Hematopoietic multipotent progenitor cell treated with erythropoietin and hydrocortisone succinate and interleukin-3 and kit ligand, for 4 days (in vitro differentiated cells): Measurements from ENCODE around the gene ZXDC.

Experiments used
- DNase-seq: peaks from one replicate; pipeline ENCODE4 v3.0.0-alpha.2; 2015

ZXDC gene

DNA sequence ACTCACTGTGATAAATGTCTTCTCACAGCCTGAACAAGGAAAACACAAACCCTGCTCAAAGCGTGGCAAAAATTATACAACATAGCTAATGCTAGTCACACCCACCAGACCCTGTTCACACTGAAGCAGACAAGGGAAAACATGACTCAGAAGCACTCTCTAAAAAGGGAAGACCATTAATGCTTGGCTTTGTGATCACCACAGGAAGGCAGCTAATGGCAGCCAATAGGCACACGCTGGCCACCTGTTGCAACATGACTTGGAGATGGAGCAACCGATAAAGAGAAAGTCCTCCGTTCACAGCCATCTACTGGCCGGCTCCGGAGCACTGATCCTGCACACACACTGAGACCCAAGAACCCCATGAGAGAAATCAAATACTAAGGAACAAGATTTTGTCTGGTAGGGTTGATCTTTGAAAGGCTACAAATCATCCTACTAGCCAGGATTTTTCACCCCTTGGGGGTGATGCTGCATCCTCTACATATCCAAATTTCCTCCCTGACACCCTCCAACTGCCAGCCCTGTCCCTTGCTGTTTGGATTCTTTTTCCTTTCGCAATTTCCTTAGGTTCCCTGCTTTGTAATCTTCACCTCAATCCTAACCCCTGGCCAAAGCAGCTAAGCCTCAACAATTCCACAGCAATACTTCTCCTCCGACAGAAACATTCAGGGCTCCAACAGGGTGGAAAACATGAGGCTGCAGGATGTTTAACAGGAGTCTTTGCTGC, 3.2 kb downstream of the ZXDC start:
- DNase-seq: peak; percentile 93

DNA sequence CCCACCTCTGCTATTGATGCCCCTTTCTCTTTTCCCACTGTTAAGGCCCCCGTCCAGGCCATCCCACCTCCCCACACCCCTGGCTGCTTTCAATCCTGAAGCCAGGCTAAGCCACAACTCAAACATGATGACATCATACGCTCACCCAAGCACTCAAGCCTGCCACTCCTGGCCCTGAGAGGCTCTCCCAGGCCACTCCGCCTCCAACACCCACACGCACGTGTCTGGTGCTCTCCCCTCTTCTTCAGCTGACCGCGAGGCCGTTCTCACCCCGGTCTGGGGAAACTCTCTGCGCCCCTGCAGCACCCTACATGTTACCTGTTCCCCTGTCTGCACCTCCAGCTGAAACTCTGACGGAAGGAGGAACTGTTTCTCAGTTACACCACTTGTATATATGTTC, 6.2 kb downstream of the ZXDC start:
- no peak for DNase-seq

DNA sequence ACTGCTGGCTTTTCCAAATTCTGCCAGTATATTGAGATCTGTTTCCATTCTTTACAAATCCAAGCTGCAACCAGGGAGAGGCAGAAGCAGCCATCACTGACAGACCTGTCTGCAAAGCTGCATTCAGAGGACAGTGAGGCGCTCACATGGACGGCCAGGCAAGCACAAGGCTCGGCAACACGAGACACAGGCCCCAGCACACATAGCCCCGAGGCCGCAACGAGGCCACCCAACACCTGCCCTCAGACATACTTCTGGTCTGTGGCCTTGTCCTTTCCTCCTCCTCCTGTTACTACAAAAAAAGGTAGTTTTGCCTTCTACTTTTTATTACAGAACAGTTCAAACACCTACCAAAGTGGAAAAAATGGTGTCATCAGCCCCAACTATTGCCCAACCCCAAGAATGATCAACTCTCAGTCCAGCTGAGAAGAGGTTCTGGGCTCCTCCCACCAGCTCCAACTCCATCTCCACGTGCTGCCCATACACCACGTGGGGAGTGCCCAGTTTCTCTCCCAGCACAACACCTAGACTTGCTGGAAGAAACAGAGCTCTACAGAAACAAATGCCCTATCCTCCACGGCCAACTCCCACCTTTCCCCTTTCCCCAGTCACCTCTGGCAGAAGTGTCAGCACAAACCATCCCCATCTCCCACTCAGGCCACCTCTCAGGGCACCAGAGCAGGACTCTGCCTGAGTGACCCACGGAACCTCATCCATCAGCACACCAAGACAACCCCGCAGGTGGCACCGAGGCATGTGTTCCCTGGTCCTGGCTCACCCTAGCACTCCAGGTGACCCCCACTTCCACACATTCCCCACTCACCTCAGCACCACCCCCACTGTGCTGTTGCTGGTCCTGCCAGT, 7.4 kb downstream of the ZXDC start:
- DNase-seq: no peak

DNA sequence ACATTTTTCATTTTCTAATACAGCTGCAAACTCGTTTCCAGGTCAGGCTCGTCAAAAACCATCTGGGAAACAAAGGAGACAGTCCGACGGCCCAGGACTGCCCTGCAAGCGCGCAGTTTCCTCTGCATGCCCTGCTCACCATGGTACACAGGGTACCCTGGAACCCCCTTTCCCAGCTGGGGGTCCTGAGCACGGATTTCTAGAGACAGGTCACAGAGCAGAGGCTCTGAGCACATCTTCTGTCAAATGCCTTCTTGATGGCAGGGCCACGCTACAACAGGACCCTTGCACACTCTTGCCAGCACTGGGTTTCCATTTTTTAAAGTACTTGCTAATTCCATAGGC, 8.1 kb downstream of the ZXDC start:
- no peak for DNase-seq

DNA sequence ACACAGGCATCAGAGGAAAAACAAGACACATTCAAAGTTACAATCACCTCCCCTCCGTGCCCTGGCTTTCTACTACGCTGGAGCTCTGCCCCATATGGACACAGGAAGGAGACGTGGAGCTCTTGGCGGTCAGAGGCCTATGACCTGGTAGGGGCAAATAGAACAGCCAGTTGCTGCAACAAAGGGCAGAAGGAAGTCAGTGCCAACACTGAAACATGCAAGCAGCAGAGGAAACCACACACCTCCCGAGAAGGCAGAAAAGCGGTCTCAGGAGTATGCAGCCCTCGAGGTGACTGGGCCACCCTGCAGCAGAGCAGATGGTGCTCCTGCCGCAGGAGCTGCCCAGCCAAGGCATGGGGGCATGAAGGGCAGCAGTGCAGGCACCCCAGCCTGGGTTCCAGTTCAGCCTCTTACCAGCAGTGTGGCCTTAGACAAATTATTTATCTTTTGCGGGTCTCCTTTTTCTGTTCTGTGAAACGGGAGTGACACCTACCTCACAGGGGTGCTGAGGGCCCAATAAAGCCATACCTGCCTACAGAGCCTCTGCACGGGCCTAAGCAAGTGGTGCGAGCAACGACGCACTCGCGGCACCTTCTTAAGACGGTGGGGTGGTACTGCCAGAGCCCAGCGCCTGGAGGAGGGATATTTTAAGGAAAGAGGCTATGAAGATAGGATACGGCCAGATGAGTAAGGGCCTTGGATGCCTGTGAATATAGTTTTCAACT, 8.6 kb downstream of the ZXDC start:
- DNase-seq: no peak

DNA sequence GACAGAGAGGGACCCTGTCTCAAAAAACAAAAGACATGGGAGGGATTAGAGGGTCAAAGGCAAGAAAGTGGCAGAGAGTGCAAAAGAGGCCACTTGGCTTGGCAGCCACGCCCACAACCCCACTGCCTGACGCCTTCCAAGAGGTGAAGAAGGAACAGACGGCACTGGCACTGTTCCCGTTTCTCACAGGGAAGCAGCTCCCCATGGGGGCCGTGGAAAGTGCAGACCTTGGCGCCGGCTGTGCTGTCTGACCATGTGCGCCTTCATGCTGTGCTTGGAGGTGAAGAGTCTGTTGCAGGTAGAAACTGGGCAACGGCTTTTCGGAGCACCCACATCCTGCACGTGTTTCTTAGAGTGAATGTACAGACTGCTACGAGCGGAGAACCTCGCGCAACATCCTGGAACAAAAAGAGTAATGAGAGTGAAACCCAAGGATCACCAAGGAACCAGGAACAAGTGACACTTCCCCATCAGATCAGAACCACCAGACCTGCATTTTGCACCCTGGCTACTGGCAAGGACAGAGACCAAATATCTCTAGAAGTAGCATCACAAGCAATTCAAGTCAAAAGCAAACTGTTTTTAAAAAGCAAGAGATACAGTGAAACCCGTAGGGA, 9.7 kb downstream of the ZXDC start:
- DNase-seq: no peak

DNA sequence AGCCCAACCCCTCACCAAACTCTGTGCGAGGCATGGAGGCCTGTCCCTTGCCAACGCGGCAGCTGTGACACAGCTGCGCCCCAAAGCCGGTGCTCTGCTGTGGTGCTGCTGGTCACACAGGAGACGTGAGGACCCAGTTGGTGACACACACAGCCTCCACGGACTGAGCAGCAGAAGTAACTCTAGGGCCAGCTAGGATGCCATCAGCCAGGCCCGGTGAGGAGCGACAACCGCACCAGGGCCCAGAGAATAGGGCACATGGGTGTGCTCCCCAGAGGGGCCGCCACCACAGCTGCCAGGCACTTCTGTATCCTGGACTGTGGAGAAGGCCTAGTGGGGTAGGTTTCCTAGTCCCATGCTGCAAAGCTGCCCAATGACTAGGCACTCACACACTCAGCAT, 10.7 kb downstream of the ZXDC start:
- DNase-seq: no peak

DNA sequence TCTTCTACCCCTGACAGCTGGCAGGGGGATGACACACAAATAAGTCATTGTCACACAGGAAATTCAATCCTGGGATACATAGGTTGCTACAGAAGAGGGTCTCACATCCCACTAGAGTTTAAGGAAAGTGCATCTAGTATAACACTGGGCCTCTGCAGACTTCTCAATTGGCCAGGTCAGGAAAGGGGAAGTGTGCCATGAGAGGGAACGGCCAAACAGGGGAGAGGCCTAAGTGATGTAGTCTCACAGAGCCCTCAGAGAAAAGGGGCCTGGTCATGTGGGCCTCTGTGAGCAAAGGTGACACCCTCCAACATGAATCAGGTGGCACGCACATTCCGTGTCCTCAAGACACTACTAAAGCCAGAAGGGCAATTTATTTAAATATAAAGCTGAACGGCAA, 11.2 kb downstream of the ZXDC start:
- DNase-seq: peak; percentile 38

DNA sequence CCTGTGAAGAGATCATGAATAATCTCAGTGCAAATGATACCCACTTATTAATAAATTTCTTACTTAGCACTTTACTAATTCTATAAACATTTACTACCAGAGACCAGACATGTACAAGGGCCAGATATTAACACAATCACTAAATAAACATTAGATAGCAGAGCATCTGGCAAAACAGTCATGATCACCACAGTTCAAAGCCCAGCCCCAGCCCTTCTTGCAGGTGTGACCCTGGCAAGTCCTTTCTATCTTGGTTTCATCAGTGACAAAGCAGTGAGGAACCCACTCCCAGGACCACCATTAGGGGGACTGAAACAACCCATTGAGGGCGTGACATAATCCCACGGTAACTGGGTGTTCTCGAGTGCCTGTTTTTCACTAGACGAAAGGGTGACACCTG, 11.6 kb downstream of the ZXDC start:
- DNase-seq: no peak

DNA sequence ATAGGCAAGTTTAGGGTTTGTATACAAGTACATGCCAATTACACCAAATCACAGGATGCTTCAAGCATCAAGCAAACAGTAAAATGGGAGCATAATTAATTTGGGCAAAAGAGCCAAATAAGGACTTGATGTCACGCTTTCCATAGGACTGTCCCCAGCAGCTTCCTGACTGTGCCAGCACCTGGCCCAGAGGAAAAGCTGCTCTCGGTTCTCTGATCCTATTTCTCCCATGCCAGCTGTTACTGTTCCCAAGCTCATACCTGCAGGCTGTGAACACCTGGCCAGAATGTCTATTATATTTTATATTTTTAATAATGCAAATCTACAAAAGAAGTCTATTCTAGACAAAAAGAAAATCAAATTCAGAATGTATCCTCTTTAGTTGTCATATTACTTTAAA, 12.2 kb downstream of the ZXDC start:
- no peak for DNase-seq

DNA sequence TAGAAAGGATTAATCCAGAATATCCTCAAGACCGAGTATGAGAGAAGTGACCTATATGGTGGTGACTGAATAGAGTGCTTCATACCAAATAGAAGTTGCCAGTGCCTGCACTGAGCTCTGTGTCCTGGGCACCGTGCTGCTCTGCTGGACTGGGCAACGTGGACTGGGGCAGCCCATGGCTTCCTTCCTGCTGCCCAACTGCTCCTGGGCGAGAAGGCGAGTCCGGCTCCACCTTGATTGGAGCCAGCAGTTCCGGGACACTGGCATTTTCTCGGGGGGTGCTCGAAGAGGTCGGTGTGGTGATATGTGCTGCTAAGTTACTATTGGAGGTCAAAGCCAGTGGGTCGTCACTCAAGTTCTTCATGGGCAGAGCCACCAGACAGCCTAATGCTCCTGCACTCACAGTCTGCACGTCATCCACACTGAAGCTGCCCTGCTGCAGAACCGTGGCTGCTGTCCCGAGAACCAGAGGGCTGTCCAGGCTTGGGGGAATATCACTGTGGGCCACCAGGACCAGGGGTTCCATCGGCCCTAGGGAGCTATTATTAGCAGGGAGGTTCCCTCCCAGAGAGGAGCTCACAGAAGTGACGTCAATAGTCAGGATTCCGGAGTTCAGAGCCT, 14.1 kb downstream of the ZXDC start:
- no peak for DNase-seq

DNA sequence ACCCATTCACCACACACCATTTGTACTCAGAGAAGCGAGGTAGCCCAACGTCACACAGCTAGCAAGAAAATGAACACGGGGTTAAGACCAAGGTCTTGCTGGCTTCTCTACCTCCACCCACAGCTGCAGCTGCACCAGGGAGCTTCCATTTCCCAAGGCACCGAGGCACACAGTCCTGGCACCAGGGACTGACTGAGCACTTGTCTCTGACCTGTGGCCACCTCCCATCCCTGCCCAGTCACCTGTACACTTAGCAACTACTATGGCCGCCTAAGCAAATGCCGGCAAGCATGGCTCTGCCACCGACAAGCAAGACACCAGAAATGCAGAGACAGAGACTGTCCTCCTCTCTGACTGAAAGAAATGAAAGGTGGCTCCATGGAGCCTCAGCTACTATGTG, 15.3 kb downstream of the ZXDC start:
- no peak for DNase-seq

DNA sequence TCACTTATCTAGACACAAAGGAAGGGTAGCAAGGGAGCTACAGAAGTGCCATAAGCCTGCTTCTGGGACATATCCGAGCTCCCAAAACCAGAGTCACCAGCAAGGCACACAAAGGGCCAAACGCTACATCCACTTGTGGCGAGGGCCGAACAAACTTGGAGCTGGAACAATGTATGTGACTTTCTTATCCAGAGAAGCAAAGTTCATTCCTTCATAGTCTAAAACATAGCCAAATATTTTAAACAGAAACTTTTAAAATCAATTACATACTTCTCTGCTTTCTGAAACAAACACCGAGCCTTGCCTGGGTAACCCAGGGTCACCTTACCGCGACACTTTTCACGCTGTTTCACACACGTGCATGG, 15.9 kb downstream of the ZXDC start:
- DNase-seq: no peak

DNA sequence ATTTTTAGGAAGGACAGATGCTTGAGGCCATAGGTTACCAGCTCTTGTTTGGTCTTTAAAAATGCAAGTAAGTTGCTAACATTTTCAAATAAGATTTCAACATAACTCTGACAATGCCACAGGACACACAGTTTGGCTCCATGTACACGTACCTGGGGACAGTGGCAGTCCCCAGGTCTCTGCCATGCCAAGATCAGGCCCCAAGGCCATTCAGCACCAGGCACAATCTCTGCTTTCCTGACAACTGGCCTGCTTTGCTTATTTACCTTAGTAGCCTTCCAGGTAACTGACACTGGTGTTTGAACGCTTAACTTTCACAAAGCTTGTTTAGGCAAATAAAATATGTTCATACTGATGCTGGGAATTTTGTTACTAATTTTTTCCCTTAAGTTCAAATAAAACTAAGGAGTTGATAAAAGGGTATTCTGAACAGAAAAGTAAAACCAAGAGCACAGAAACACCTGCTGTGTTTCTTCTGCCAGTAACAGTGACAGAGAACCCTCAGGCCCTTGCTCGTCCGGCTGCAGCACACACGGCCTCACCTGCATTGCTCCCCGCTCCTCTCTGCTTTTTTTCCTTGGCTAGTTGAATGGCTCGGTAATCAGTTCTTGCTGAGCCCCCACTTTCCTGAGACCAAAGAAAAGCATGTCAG, 16.5 kb downstream of the ZXDC start:
- DNase-seq: no peak

DNA sequence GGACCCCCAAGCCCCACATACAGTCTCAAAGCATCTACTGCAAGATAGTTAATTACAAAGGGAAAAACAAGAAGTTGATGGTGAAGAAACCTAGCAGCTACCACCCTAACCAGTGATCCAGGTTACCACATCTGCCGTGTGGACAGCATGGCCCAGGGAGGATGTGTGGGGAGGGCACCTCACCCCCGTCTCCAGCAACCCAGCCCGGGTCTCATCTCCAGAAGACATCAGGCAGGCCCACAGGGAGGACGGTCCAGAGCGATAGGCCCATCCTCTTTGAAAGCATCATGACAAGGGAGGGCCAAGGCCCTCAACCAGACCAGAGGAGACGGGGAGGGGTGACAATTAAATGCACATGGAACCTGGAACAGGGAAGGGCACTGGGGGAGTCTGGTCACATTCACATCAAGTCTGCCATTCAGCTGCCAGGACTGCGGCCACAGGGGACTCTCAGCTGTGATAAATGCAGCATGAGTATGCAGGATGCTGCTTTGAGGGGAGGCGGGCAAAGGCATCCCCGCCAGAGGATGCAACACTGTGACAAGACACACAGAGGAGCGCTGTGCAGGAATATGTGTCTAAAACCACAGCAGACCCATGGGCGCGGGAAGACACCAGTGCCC, 18.8 kb downstream of the ZXDC start:
- DNase-seq: no peak

DNA sequence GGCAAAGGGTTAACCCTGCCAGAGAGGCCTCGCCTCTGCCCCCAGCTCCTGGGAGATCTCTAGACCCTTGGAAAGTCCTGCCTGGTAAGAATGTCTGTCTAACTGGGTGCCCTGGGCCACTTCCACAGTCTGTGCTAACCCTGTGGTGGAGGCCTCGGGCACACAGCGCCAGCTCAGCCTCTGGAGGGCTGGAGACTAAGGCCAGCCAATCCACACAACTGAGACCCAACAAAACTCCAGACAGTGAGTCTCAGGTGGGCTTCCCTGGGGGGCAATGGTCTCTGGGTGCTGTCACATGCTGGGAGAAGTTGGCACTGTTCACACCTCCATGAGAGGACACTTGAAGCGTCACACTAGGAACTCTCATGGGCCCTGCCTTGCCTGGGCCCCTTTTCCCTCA, 19.5 kb downstream of the ZXDC start:
- no peak for DNase-seq

DNA sequence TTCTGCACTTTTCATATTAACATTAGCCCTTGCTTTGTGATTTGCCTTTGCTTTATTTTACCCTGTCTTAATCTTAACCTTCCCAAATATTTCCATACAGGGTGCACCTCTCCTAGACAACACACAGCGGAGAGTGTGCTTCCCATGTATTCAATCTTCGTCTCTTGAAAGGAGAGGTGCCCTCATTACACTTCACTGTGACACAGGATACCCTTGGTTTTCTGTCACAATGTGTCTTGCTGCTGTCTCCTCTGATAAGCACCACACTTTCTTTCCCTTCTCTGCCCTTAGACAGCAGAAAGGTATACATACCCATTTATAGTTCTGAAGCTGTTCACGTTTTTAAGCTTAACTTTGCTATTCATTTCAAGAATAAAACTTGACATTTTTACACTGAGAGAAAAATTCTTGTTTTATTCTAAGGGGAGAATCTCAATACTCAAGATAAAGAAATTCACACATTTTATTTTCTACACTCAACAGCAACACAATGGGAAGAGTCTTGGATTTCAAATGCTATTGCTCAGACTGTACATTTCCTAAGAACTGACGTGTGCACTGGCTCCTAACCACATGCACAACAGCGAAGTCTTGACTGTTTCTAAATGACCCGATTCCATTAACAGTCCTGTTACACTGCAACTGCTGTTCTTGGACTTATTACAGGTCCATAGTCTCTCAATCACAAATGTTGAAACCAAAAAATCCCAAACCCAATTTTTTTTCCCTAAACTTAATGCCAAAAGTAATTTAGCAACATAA, 21.1 kb downstream of the ZXDC start:
- no peak for DNase-seq

DNA sequence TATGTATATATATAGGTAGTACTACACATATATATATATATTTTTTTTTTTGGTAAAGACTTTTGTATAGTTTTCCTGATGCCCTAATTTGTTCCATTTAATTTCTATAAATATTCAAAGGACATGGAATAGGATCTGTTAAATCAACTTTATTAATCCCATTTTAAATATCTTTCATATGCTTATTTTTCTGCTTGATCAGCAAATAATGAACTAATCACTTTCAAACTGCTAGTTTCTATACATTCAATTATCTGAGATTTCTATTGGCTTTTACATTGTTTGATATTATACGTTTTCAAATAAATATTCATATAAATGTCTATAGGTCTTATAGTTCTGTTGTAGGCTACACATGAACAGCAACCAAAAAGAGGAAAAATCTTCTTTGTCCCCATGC, 21.7 kb downstream of the ZXDC start:
- no peak for DNase-seq

DNA sequence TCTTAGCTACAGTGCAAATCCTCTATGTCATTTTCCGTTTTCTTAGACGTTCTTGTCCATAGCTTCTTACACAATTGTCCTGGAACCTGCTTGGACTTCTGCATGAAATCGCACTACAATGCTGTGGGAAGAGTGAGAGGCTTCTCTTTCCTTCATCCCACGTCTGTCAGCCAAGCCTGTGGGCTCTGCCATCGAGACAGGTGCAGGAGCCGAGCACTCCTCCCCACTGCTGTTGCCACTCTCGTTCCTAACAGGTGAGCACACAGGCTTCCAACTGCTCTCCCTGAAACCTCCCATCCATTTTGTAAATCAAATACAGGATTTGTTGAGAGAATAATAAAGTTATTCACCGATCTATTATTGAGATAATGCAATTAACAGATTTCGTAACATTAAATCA, 23.5 kb downstream of the ZXDC start:
- DNase-seq: no peak

DNA sequence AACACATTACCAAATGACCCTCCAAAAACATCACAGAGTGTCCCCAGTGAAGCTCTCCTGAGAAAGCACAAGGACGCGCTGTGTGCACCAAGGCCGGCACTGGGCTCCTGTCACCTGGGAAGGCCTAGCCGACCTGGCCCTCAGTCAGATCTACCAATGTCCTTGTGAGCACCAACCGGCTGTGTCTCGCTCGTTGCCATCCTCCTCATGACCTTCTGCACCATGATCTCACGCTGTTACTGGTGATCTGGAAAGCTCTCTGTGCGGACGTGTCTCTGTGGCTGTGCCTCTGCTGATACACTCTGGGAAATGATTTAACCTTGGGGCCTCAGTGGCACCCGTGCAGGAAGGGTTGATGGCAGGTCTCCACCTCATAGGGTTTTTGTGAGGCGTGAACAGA, 24.2 kb downstream of the ZXDC start:
- no peak for DNase-seq

DNA sequence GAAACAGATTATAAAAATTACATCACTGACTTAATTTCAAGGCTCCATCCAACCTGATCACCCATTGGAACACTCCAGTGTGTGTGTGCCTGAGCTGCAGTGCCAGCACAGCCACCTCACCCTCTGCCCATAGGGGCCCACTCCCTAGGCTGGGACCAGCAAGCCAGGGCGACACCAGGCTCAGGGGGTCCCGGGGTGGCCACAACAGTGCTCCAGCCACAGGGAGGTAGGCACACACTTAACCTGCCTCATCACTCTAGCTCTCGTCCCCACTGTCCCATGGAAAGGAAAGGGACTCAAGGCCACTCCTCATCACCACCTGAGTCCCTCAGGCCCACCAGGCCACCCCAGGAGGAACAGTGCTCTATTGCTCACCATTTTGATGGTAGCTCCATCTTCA, 24.9 kb downstream of the ZXDC start:
- DNase-seq: no peak
